ENCODE data around the gene CRBN.

DNA sequence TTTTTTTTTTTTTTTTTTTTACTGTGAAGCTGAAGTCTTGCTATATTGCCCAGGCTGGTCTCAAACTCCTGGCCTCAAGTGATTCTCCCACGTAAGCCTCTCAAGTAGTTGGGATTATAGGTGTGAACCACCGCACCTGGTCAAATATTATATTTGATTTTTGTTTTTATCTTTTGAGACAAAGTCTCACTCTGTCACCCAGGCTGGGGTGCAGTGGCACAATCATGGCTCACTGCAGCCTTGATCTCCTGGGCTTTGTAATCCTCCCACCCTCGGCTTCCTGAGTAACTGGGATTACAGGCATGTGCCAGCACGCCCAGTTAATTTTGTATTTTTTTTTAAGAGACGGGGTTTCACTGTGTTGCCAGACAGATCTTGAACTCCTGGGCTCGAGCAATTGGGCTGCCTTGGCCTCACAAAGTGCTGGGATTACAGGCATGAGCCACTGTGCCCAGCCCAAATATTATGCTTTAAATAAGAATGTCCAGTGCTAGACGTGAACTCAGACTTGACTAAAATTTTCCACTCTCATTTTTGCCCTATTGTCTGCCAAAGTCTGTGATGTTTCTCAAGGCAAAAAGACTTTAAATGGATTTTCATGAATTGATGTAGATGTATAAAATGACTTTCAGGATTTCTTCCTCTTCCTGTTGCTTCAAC is 33.4 kb upstream of the CRBN start:
- TF ChIP-seq, protein P1, sequence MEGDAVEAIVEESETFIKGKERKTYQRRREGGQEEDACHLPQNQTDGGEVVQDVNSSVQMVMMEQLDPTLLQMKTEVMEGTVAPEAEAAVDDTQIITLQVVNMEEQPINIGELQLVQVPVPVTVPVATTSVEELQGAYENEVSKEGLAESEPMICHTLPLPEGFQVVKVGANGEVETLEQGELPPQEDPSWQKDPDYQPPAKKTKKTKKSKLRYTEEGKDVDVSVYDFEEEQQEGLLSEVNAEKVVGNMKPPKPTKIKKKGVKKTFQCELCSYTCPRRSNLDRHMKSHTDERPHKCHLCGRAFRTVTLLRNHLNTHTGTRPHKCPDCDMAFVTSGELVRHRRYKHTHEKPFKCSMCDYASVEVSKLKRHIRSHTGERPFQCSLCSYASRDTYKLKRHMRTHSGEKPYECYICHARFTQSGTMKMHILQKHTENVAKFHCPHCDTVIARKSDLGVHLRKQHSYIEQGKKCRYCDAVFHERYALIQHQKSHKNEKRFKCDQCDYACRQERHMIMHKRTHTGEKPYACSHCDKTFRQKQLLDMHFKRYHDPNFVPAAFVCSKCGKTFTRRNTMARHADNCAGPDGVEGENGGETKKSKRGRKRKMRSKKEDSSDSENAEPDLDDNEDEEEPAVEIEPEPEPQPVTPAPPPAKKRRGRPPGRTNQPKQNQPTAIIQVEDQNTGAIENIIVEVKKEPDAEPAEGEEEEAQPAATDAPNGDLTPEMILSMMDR (IDR thresholded peaks at IDR 0.05; ENCODE audit: extremely low read depth in 1 of 2, insufficient read depth in 1 of 2, low read depth in 1 of 2, low read length in 2 of 2): no peak
- TF ChIP-seq POLR2AphosphoS5 (IDR thresholded peaks at IDR 0.05; ENCODE audit: insufficient read depth, low read depth, low read length) (no peak), POLR2A (IDR thresholded peaks at IDR 0.05; ENCODE audit: low read depth, low read length) (no peak), EZH2 (IDR thresholded peaks at IDR 0.05; ENCODE audit: borderline replicate concordance, low read depth, low read length, severe bottlenecking) (no peak), JUN (IDR thresholded peaks at IDR 0.05; ENCODE audit: borderline replicate concordance, insufficient read depth, insufficient read length, low read depth) (no peak), FOS (IDR thresholded peaks at IDR 0.05; ENCODE audit: borderline replicate concordance, insufficient read depth, low read length) (no peak), MYC (IDR thresholded peaks at IDR 0.05; ENCODE audit: low read depth, low read length) (no peak)
- TF ChIP-seq, protein P2, sequence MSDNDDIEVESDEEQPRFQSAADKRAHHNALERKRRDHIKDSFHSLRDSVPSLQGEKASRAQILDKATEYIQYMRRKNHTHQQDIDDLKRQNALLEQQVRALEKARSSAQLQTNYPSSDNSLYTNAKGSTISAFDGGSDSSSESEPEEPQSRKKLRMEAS (IDR thresholded peaks at IDR 0.05; ENCODE audit: insufficient read depth, insufficient read length): no peak
